Measurements from ENCODE around the gene MINDY3.

The MINDY3 gene

DNA sequence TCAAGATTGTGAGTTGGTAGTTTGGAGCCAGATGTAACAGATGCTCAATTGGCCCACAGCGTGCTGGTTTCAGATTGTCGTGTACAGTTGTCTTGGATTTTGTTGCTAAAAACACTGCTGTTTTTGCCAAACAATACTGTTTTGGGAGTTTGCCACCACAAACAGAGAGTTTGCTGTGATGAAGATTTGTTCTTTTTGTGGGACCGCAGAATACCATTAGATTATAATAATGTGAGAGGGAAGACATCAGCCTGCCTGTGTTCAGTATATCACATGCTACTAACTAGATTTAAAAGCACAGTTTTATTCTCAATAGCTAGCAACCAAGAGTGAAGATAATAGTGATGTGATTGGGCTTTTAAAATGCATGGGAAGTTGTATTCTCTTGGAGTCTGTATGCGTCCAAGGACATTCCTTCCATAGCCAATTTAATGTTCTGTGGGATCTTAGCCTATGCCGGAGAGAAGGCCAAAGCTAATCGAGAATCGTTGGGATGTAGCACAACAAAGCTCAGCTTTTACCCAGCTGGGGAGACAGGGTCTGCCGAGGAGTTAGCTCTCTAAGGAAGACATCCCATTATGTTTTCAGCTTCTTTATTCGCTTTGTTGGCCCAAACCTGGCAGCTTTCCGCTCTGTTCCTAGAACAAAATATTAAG lies 121.9 kb downstream of the MINDY3 start:
- DNase-seq (ENCODE audit: low read depth, low spot score): no peak

DNA sequence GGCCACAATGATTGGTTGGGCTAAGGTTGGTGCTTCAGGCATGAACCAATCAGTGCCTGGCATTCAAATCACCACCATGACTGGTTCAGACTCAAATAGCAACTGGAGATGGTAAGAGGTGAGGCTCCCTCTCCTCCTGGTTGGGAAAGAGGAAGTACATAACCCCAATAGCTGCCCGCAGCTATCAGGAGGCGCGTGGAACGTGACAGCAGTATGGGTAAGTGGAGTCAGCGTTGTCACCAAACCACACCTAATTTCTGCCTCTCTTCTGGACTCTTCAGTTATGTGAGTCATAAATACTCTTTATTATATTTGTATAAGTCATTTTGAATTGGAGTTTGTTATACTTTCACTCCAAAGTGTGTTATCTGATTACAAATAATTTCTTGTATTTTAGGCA lies 122.7 kb downstream of the MINDY3 start:
- DNase-seq (ENCODE audit: low read depth, low spot score): no peak

DNA sequence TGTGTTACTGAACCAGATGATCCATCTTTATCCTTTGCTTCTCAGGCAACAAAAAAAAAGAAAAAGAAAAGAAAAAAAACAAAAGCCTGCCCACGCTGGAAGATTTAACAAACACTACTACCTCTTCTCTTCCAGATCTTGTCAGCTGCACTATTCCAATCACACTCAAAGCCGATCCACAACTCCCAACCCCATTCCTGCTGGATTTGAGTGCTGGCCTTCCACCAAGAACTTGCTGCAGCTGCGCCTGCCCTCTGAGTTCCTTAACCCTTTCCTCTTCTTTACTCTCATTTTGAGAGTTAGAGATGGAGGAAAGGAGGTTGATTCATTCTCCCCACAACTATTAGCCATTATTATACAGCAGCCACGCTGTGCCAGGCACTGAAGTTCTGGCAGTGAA lies 124.5 kb downstream of the MINDY3 start:
- DNase-seq (ENCODE audit: low read depth, low spot score): no peak

DNA sequence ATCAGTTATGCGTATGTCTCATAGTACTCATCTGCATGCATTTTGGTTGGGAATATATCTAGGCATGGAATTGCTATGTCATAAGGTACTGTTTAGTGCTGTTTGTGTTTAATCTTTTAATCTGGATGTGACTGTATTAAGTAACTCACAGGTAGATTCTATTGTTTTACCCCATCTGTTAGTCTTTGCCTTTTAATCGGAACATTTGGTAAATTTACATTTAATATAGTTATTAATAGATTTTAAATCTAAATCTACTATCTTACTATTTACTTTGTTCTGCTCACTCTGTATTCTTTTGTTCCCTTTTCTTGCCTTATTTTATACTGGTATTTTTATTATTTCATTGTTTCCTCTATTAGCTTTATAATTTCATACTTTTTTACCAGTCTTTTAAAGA lies 130.0 kb downstream of the MINDY3 start:
- no peak for DNase-seq (ENCODE audit: low read depth, low spot score)

DNA sequence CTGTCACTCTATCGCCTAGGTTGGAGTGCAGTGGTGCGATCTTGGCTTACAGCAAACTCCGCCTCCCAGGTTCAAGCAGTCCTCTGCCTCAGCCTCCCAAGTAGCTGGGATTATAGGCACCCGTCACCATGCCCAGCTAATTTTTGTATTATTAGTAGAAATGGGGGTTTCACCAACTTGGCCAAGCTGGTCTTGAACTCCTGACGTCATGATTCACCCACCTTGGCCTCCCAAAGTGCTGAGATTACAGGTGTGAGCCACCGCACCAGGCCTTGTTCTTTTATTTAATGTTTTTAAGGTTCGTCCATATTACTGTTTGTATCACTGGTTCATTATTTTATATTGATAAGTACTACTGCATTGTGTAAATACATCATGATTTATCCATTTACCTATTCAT lies 130.4 kb downstream of the MINDY3 start:
- DNase-seq (ENCODE audit: low read depth, low spot score): no peak
